Activated CD4-positive, alpha-beta T cell treated with anti-CD3 and anti-CD28 coated beads, Interleukin-2, amount 50 U/mL, for 1 hour (primary cell): ENCODE data around the gene MS4A12.
"Not testable (repeated sequence)": the region's sequence is repeated elsewhere in the genome, so short reads cannot be mapped to it uniquely, and the experiment has no call there.

Experiments used
- DNase-seq: peaks from one replicate; pipeline ENCODE4 v3.0.0-alpha.2; 2020

MS4A12 gene

DNA sequence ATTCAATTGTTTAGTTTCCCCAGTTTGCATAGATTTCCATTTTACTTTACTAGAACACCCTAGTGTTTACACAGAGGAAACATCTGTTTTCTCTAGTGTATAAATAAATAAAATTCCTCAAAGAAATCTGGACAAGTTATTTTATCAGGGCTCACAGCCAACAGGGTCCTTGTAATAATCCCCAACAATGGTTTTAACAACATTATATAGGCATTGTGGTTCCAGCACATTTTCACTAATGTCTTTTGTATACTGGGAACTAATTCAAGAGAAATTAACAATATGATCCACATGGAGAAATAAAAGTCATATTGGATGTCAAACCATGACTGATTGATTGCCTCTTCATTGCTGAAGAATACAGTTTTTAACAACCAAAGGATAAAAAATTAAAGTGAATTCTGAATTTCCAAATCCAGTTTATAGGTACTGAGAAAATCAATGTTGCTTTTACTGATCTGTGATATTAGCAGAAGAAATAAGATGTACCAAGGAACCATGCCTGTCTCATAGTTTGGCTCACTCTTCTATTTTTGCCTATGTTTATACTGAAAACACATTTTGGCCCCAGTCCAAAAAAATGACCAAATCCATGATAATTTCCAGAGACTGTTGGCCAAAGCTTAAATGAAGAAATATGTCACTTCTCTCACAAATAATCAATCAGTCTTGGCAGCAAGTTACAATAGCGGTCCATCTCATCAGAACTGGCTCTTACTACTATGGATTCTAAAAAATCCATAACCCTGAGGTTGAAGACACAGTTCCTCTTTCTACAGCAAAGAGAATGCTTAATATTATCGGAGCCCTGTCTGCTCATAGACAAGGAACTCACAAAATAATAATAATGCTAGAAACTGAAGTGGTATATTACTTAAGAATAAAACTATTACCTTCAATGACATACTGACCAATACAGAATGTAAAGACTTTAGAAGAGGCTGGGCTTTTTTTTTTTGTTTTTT, 21.2 kb downstream of the MS4A12 start:
- no peak for DNase-seq

DNA sequence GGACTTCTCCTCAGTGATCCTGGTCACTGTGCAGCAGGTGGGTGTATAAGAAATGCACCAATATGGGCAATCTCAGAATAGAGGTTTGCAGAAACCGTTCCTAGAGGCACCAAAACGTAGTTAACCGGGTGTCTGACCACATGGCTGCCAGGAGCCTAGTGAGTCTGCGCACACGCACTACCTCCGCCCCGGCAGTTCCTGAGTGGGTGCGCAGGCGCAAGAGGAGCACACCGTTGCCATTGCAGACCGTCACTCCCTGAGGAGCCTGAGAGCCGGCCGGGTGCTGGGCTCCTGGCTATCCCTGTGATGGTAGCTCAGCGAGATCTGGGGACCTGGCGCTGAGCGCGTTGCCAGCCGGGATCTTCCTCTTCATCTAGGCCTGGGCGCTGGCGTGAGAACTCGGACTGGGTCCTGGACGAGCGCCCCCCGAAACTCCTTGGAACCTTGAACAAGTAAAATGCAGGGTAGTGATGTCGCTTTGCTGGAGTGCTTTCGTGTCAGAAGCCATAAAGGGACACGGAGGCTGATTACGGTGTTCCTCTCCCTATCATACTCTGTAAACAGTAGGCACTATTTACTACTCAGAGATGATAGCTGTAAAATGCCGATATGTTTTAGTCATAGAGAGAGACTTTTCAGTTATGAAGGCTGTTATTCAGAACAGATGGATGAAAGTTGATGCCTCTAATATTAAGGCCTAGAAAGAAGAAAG, 22.7 kb downstream of the MS4A12 start, which contains the start of gene MS4A13:
TSS of gene MS4A13 (plus strand) at position 249 of the 712 bp plus-strand sequence. CDS start 2,692 bp downstream, outside the sequence.
- no peak for DNase-seq

DNA sequence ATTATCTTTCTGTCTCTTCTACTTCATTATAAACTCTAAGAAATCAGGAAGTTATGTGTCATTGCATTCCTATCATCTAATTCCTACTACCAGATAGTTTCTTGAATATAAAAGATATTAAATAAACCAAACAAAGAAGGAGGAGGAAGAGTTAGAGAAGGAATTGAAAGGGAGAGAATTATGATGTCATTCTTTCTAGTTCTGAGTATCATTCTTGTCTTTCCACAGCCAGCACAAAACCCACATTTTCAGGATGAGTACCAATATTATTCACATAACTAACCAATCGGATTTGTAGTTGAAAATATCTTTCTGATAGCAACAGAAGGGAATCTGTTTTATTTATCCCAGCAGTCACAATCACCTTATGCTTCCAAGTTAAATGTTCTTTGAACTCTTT, 35.9 kb downstream of the MS4A12 start:
- DNase-seq, result no peak

DNA sequence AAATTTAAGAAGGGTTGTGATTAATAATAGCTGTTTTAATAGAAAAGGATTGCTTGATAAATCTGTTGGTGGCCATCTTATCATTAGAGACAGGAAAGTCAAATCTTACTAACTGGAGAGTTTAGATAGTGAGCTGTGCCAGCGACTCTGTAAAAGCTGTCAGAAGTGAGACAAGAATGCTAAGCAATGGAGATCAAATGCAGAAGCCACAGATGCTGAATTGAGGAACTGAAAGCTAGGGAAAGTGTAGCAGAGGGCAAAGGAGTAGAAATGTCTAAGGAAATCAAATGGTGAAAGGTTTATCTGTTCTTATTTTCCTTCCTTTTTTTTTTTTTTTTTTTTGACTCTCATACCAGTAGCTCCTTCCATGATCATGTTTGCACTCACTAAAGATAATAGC, 36.4 kb downstream of the MS4A12 start:
- no peak for DNase-seq

DNA sequence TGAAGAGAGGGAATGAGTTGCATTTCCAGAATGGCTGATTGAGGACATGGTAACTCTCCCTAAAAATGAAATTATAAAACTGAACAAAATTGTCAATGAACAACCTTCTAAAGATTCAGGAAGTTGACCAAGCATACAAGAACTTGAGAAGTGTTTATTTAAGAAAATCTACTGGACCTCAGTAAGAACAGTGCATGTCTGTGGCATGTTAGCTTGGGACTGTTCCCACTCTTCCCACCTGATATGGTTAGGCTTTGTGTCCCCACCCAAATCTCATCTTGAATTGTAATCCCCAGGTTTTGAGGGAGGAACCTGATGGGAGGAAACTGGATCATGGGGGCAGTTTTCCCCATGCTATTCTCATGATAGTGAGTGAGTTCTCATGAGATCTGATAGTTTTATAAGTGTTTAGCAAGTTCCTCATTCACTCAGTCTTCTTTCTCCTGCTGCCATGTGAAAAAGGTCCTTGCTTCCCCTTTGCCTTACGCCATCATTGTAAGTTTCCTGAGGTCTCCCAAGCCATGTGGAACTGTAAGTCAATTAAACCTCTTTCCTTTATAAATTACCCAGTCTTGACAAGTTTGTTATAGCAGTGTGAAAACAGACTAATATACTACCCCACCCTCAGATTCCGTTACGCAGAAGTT, 38.0 kb downstream of the MS4A12 start:
- DNase-seq, result no peak

DNA sequence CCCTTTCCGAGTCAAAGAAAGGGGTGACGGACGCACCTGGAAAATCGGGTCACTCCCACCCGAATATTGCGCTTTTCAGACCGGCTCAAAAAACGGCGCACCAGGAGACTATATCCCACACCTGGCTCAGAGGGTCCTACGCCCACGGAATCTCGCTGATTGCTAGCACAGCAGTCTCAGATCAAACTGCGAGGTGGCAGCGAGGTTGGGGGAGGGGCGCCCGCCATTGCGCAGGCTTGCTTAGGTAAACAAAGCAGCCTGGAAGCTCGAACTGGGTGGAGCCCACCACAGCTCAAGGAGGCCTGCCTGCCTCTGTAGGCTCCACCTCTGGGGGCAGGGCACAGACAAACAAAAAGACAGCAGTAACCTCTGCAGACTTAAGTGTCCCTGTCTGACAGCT, 39.8 kb downstream of the MS4A12 start:
- DNase-seq, result not testable (repeated sequence)

DNA sequence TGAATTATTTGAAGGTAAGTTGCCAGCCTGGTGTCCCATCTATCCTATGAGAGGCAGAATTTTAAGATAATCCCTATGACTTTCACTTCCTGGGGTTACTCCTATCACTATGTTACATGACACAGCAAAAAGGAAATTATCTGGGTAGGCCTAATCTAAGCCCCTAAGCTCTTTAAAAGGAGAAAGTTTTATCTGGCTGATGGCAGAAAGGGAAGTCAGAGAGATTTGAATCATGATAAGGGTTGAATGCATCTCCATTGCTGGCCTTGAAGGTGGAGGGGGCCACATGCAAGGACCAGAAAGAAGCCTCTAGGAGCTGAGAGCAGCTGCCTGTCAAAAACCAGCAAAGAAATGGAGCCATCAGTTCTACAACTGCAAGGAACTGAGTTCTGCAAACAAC, 46.0 kb downstream of the MS4A12 start:
- not testable (repeated sequence) for DNase-seq

DNA sequence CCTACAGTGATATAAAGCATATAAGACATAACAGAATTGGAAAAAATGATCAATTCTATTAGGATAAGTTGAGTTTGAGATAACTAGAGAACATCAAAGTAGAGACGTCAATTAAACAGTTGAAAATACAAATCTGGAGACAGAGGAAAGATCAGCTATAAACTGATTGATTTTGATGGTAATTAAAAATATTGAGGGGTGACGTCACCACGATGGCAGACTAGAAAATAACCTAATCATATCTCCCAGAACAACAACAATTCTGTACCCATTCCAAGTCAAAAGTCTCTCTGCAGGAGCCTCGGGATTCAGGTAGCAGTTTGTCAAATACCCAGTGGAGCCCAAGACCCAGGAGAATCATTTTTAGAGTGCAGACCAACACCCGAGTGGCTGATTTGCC, 51.5 kb downstream of the MS4A12 start:
- DNase-seq, result no peak
